Effector memory CD4-positive, alpha-beta T cell (primary cell): Measurements from ENCODE around the gene PNPLA8.
"Not testable (repeated sequence)": the region's sequence is repeated elsewhere in the genome, so short reads cannot be mapped to it uniquely, and the experiment has no call there.

Experiments
- DNase-seq, 3 donors: peaks; one replicate each; pipeline ENCODE4 v3.0.0-alpha.2; 2020
- H3K27ac ChIP-seq: 2 replicates; pipeline ENCODE4 v1.7.0; 2013; ENCODE audit warnings: mild to moderate bottlenecking, low read length, moderate library complexity; ENCODE audit not compliant: insufficient read depth, poor library complexity, severe bottlenecking
- H3K27me3 ChIP-seq: replicated peaks from 2 replicates; pipeline ENCODE4 v1.7.0; 2013; ENCODE audit warnings: mild to moderate bottlenecking, low read length; ENCODE audit not compliant: insufficient read depth, control insufficient read depth, poor library complexity, severe bottlenecking
- H3K36me3 ChIP-seq: 2 replicates; pipeline ENCODE4 v1.7.0; 2013; ENCODE audit warnings: mild to moderate bottlenecking, low read length, moderate library complexity; ENCODE audit not compliant: control insufficient read depth, insufficient read depth
- H3K4me1 ChIP-seq: 2 replicates; pipeline ENCODE4 v1.7.0; 2013; ENCODE audit warnings: low read length, mild to moderate bottlenecking; ENCODE audit not compliant: control insufficient read depth, insufficient read depth, poor library complexity, severe bottlenecking
- H3K4me3 ChIP-seq: 2 replicates; pipeline ENCODE4 v1.7.0; 2013; ENCODE audit warnings: low read length, low read depth, mild to moderate bottlenecking; ENCODE audit not compliant: insufficient read depth, poor library complexity, severe bottlenecking
- H3K9me3 ChIP-seq: 2 replicates; pipeline ENCODE4 v1.7.0; 2013; ENCODE audit warnings: mild to moderate bottlenecking, low read length, moderate library complexity; ENCODE audit not compliant: control insufficient read depth

PNPLA8 gene

GRCh38 chr7:108511939-108512338 lies 14.0 kb downstream of the PNPLA8 start:
- Histone ChIP-seq H3K9me3 (no peaks in the 10 kb centered on the region), H3K4me3 (no peak overlapping the region), H3K36me3 (peaks cover 15% of the 10 kb centered on the region), H3K27me3 (no peaks in the 10 kb centered on the region), H3K27ac (no peak overlapping the region), H3K4me1 (no peaks in the 10 kb centered on the region)
- no peak for DNase-seq

- H3K27me3 ChIP-seq, DNase-seq, H3K4me3 ChIP-seq, H3K4me1 ChIP-seq, H3K9me3 ChIP-seq, H3K27ac ChIP-seq: not testable (repeated sequence)
- peaks cover 17% of the 10 kb centered on the region for H3K36me3 ChIP-seq
Measured at GRCh38 chr7:108504576-108504975, 21.4 kb downstream of the PNPLA8 start.

- Histone ChIP-seq H3K36me3 (peaks cover 17% of the 10 kb centered on the region), H3K4me1 (no peaks in the 10 kb centered on the region), H3K27ac (no peak overlapping the region), H3K4me3 (no peak overlapping the region), H3K9me3 (no peaks in the 10 kb centered on the region), H3K27me3 (no peaks in the 10 kb centered on the region)
- no peak for DNase-seq
Measured at GRCh38 chr7:108503112-108504026, 22.6 kb downstream of the PNPLA8 start.

GRCh38 chr7:108499566-108499965 lies 26.4 kb downstream of the PNPLA8 start:
- H3K4me3 ChIP-seq: no peak overlapping the region
- no peaks in the 10 kb centered on the region for H3K27me3 ChIP-seq
- H3K36me3 ChIP-seq: peaks cover 25% of the 10 kb centered on the region
- no peak overlapping the region for H3K27ac ChIP-seq
- no peaks in the 10 kb centered on the region for H3K9me3 ChIP-seq
- DNase-seq: no peak
- no peaks in the 10 kb centered on the region for H3K4me1 ChIP-seq

GRCh38 chr7:108498481-108498880 lies 27.5 kb downstream of the PNPLA8 start:
- no peak for DNase-seq
- H3K27ac ChIP-seq: no peak overlapping the region

GRCh38 chr7:108497082-108497725 lies 28.7 kb downstream of the PNPLA8 start:
- Histone ChIP-seq H3K9me3 (no peaks in the 10 kb centered on the region), H3K36me3 (peaks cover 25% of the 10 kb centered on the region), H3K4me3 (no peak overlapping the region), H3K27me3 (no peaks in the 10 kb centered on the region), H3K4me1 (no peaks in the 10 kb centered on the region), H3K27ac (no peak overlapping the region)
- DNase-seq: peak in 1 of 3 donors; percentile 17

More at GRCh38 chr7:108498481-108498880, 27.5 kb downstream of the PNPLA8 start:
- Histone ChIP-seq H3K4me3 (no peak overlapping the region), H3K27me3 (no peaks in the 10 kb centered on the region), H3K36me3 (peaks cover 25% of the 10 kb centered on the region), H3K9me3 (no peaks in the 10 kb centered on the region), H3K4me1 (no peaks in the 10 kb centered on the region)

- peaks cover 17% of the 10 kb centered on the region for H3K36me3 ChIP-seq
- DNase-seq: no peak
- no peaks in the 10 kb centered on the region for H3K27me3 ChIP-seq
- H3K27ac ChIP-seq: no peak overlapping the region
- H3K4me3 ChIP-seq: no peak overlapping the region
- no peaks in the 10 kb centered on the region for H3K9me3 ChIP-seq
- H3K4me1 ChIP-seq: no peaks in the 10 kb centered on the region
Measured at GRCh38 chr7:108492742-108493141, 33.2 kb downstream of the PNPLA8 start.

GRCh38 chr7:108488768-108489538 lies 37.0 kb downstream of the PNPLA8 start:
- H3K27me3 ChIP-seq: no peaks in the 10 kb centered on the region
- H3K36me3 ChIP-seq: peaks cover 18% of the 10 kb centered on the region
- no peak for DNase-seq
- no peak overlapping the region for H3K27ac ChIP-seq
- no peaks in the 10 kb centered on the region for H3K4me1 ChIP-seq
- no peak overlapping the region for H3K4me3 ChIP-seq
- no peaks in the 10 kb centered on the region for H3K9me3 ChIP-seq

GRCh38 chr7:108487646-108488045 lies 38.3 kb downstream of the PNPLA8 start:
- H3K4me1 ChIP-seq: no peaks in the 10 kb centered on the region
- no peak overlapping the region for H3K4me3 ChIP-seq
- H3K27me3 ChIP-seq: no peaks in the 10 kb centered on the region
- no peak overlapping the region for H3K27ac ChIP-seq
- H3K9me3 ChIP-seq: no peaks in the 10 kb centered on the region
- no peak for DNase-seq
- H3K36me3 ChIP-seq: peaks cover 23% of the 10 kb centered on the region
